Omental fat pad (tissue), 4 donors: ENCODE results near the gene SATB2. TPM values are rescaled to one million over a fixed set of nuclear protein-coding genes. Genes with fewer than 3 reads are reported as not detected.

ENCODE experiments used
- ATAC-seq: fragments of 150-250 bp; one replicate; pipeline ENCODE4 v1.9.1; 2016; ENCODE audit warnings: mild to moderate bottlenecking, moderate library complexity; ENCODE audit not compliant: low FRiP score
- DNase-seq: peaks from one replicate; pipeline ENCODE4 v3.0.0-alpha.2; 2019; ENCODE audit warnings: low spot score
- CTCF ChIP-seq, 3 donors: fragments of 450-650 bp; IDR thresholded peaks; one replicate each; pipeline ENCODE4 v1.5.1; 2016 to 2017; ENCODE audit warnings: antibody characterized with exemption in 3 of 3, mild to moderate bottlenecking in 3 of 3, moderate library complexity in 2 of 3
- total RNA-seq, 4 donors: library from RNA; depleted of rRNA; stranded (reverse); fragments of >200 nt; gene quantifications; one replicate each; pipeline ENCODE4 v1.1.0, GENCODE V29; 2016

SATB2 gene
- total RNA-seq, 4 donors from 2014 or later: 1.7 to 4.1 (median 2.7) TPM

GRCh38 chr2:199470672-199471442, 13.1 kb upstream of the SATB2 start:
- no peak for ATAC-seq
- no peak for TF ChIP-seq CTCF (IDR thresholded peaks at IDR 0.05)
- no peak for DNase-seq

GRCh38 chr2:199470361-199470671, 12.6 kb upstream of the SATB2 start:
- ATAC-seq (no peak), DNase-seq (no peak)
- no peak for TF ChIP-seq CTCF (IDR thresholded peaks at IDR 0.05)

- ATAC-seq (no peak), DNase-seq (no peak)
- no peak for TF ChIP-seq CTCF (IDR thresholded peaks at IDR 0.05)
Measured at GRCh38 chr2:199469514-199470360, 12.0 kb upstream of the SATB2 start.

GRCh38 chr2:199468561-199469513, 11.1 kb upstream of the SATB2 start:
- no peak for TF ChIP-seq CTCF (IDR thresholded peaks at IDR 0.05)
- ATAC-seq (no peak), DNase-seq (no peak)

- TF ChIP-seq CTCF (IDR thresholded peaks at IDR 0.05): no peak
- ATAC-seq (no peak), DNase-seq (no peak)
Measured at GRCh38 chr2:199467066-199467822, 9.5 kb upstream of the SATB2 start.

GRCh38 chr2:199466692-199467065, 8.9 kb upstream of the SATB2 start:
- ATAC-seq: no peak
- TF ChIP-seq CTCF (IDR thresholded peaks at IDR 0.05): no peak
- DNase-seq: no peak
